Stimulated activated naive CD4-positive, alpha-beta T cell treated with Interleukin-2 at 50 U/mL for 16 hours (primary cell): ENCODE measurements around the gene RPN2.

ENCODE experiments used
- DNase-seq: peaks from one replicate; lab custom pipeline; 2025; lab: John Stamatoyannopoulos, UW

The RPN2 gene

GRCh38 chr20:37266940-37267666 is 88.0 kb downstream of the RPN2 start:
- no peak for DNase-seq

- no peak for DNase-seq
Observed at GRCh38 chr20:37267667-37268313, 88.7 kb downstream of the RPN2 start.

GRCh38 chr20:37270576-37271420 is 91.7 kb downstream of the RPN2 start:
- no peak for DNase-seq

- no peak for DNase-seq
Observed at GRCh38 chr20:37271421-37271768, 92.3 kb downstream of the RPN2 start.

- no peak for DNase-seq
Observed at GRCh38 chr20:37273988-37274387, 94.9 kb downstream of the RPN2 start.

- no peak for DNase-seq
Observed at GRCh38 chr20:37274851-37275524, 95.9 kb downstream of the RPN2 start.

- no peak for DNase-seq
Observed at GRCh38 chr20:37276494-37277252, 97.5 kb downstream of the RPN2 start.

- DNase-seq = no peak
Observed at GRCh38 chr20:37277253-37277593, 98.1 kb downstream of the RPN2 start.

- DNase-seq = no peak
Observed at GRCh38 chr20:37278966-37279590, 99.9 kb downstream of the RPN2 start.

- no peak for DNase-seq
Observed at GRCh38 chr20:37279820-37280219, 100.7 kb downstream of the RPN2 start.

- no peak for DNase-seq
Observed at GRCh38 chr20:37280403-37280802, 101.3 kb downstream of the RPN2 start.

- no peak for DNase-seq
Observed at GRCh38 chr20:37282556-37282955, 103.4 kb downstream of the RPN2 start.

- DNase-seq = no peak
Observed at GRCh38 chr20:37283530-37284195, 104.5 kb downstream of the RPN2 start.

- no peak for DNase-seq
Observed at GRCh38 chr20:37284691-37285161, 105.6 kb downstream of the RPN2 start.

- no peak for DNase-seq
Observed at GRCh38 chr20:37285664-37286374, 106.7 kb downstream of the RPN2 start.

- no peak for DNase-seq
Observed at GRCh38 chr20:37288091-37288490, 109.0 kb downstream of the RPN2 start.

GRCh38 chr20:37290158-37290810 is 111.2 kb downstream of the RPN2 start:
- DNase-seq = no peak
